Measurements from ENCODE around the gene AMD1. TPM values are rescaled to one million over a fixed set of nuclear protein-coding genes. Genes with fewer than 3 reads are reported as not detected.
A peak's percentile ranks its signal among the peaks of the same experiment; 100 is the strongest.
"Not testable (repeated sequence)": the region's sequence is repeated elsewhere in the genome, so short reads cannot be mapped to it uniquely, and the experiment has no call there.

AMD1 gene
- polyA plus RNA-seq (2013, experiment 1 of 4), result 84.1 TPM
- 82.8 TPM for polyA plus RNA-seq (2013, experiment 2 of 4)
- 63.2 TPM for polyA plus RNA-seq (2013, experiment 3 of 4)
- polyA plus RNA-seq (2013, experiment 4 of 4), result 67.5 TPM

- peak within 1 kb of the TSS; percentile 99 for H3K4me3 ChIP-seq (ENCODE audit: insufficient read depth, low read depth, low read length)
- WGBS, 2 experiments, result 0% methylated on average over 59 of the region's 59 CpGs
- no peaks in the 10 kb centered on the region for H3K36me3 ChIP-seq (ENCODE audit: control insufficient read depth, insufficient read depth, low read length)
- H3K27ac ChIP-seq (ENCODE audit: insufficient read depth, low read depth, low read length, poor library complexity, severe bottlenecking), result peak within 1 kb of the TSS; percentile 96
- no peaks in the 10 kb centered on the region for H3K27me3 ChIP-seq (ENCODE audit: control insufficient read depth, insufficient read depth, low read length, poor library complexity, severe bottlenecking)
- H3K4me1 ChIP-seq (ENCODE audit: control insufficient read depth, insufficient read depth, low read length), result peaks cover 13% of the 10 kb centered on the region
- H3K9me3 ChIP-seq (ENCODE audit: control insufficient read depth, low read length), result no peaks in the 10 kb centered on the region
These were observed at the start of gene AMD1 for GRCh38 chr6:110873981-110874879. AMD1 (plus strand) TSS chr6:110874785; CDS start chr6:110875106, 321 bp downstream.

- Histone ChIP-seq H3K4me3 (ENCODE audit: insufficient read depth, low read depth, low read length) (no peak overlapping the region), H3K27me3 (ENCODE audit: control insufficient read depth, insufficient read depth, low read length, poor library complexity, severe bottlenecking) (no peaks in the 10 kb centered on the region), H3K36me3 (ENCODE audit: control insufficient read depth, insufficient read depth, low read length) (no peaks in the 10 kb centered on the region), H3K9me3 (ENCODE audit: control insufficient read depth, low read length) (no peaks in the 10 kb centered on the region), H3K4me1 (ENCODE audit: control insufficient read depth, insufficient read depth, low read length) (no peaks in the 10 kb centered on the region), H3K27ac (ENCODE audit: insufficient read depth, low read depth, low read length, poor library complexity, severe bottlenecking) (no peak overlapping the region)
- 89 to 90% methylated on average over 9 of the region's 9 CpGs for WGBS, 2 experiments
These were observed 48.1 kb upstream of the AMD1 start for GRCh38 chr6:110826236-110827129.

GRCh38 chr6:110828396-110828795, 46.2 kb upstream of the AMD1 start:
- no peaks in the 10 kb centered on the region for H3K9me3 ChIP-seq (ENCODE audit: control insufficient read depth, low read length)
- WGBS, 2 experiments, result 83 to 89% methylated on average over 1 of the region's 1 CpG
- H3K27me3 ChIP-seq (ENCODE audit: control insufficient read depth, insufficient read depth, low read length, poor library complexity, severe bottlenecking), result no peaks in the 10 kb centered on the region
- H3K36me3 ChIP-seq (ENCODE audit: control insufficient read depth, insufficient read depth, low read length), result no peaks in the 10 kb centered on the region
- no peak overlapping the region for H3K4me3 ChIP-seq (ENCODE audit: insufficient read depth, low read depth, low read length)
- no peaks in the 10 kb centered on the region for H3K4me1 ChIP-seq (ENCODE audit: control insufficient read depth, insufficient read depth, low read length)
- no peak overlapping the region for H3K27ac ChIP-seq (ENCODE audit: insufficient read depth, low read depth, low read length, poor library complexity, severe bottlenecking)

- Histone ChIP-seq H3K9me3 (ENCODE audit: control insufficient read depth, low read length) (no peaks in the 10 kb centered on the region), H3K36me3 (ENCODE audit: control insufficient read depth, insufficient read depth, low read length) (no peaks in the 10 kb centered on the region), H3K4me1 (ENCODE audit: control insufficient read depth, insufficient read depth, low read length) (no peaks in the 10 kb centered on the region), H3K27me3 (ENCODE audit: control insufficient read depth, insufficient read depth, low read length, poor library complexity, severe bottlenecking) (no peaks in the 10 kb centered on the region), H3K27ac (ENCODE audit: insufficient read depth, low read depth, low read length, poor library complexity, severe bottlenecking) (no peak overlapping the region), H3K4me3 (ENCODE audit: insufficient read depth, low read depth, low read length) (no peak overlapping the region)
- 92 to 95% methylated on average over 4 of the region's 6 CpGs for WGBS, 2 experiments
These were observed 43.2 kb upstream of the AMD1 start for GRCh38 chr6:110831405-110831804.

- no peaks in the 10 kb centered on the region for H3K36me3 ChIP-seq (ENCODE audit: control insufficient read depth, insufficient read depth, low read length)
- no peaks in the 10 kb centered on the region for H3K9me3 ChIP-seq (ENCODE audit: control insufficient read depth, low read length)
- H3K4me3 ChIP-seq (ENCODE audit: insufficient read depth, low read depth, low read length), result no peak overlapping the region
- H3K27me3 ChIP-seq (ENCODE audit: control insufficient read depth, insufficient read depth, low read length, poor library complexity, severe bottlenecking), result no peaks in the 10 kb centered on the region
- H3K27ac ChIP-seq (ENCODE audit: insufficient read depth, low read depth, low read length, poor library complexity, severe bottlenecking), result no peak overlapping the region
- H3K4me1 ChIP-seq (ENCODE audit: control insufficient read depth, insufficient read depth, low read length), result no peaks in the 10 kb centered on the region
- WGBS, 2 experiments, result 93 to 95% methylated on average over 5 of the region's 6 CpGs
These were observed 40.8 kb upstream of the AMD1 start for GRCh38 chr6:110833831-110834230.

DNA sequence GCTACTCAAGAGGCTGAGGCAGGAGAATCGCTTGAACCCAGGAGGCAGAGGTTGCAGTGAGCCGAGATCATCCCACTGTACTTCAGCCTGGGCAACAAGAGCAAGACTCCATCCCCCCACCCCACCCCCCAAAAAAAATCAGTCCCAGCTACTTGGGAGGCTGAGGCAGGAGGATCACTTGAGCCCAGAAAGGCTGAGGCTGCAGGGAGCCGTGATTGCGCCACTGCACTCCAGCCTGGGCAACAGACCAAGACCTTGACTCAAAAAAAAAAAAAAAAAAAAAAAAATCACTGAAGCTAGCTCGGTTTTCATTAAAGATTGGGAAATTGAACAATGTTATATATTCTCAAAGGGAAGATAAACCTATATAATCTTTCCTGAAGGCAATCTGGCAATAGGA, 38.8 kb upstream of the AMD1 start:
- not testable (repeated sequence) for H3K9me3 ChIP-seq (ENCODE audit: control insufficient read depth, low read length); H3K36me3 ChIP-seq (ENCODE audit: control insufficient read depth, insufficient read depth, low read length); H3K27ac ChIP-seq (ENCODE audit: insufficient read depth, low read depth, low read length, poor library complexity, severe bottlenecking); H3K27me3 ChIP-seq (ENCODE audit: control insufficient read depth, insufficient read depth, low read length, poor library complexity, severe bottlenecking); H3K4me3 ChIP-seq (ENCODE audit: insufficient read depth, low read depth, low read length); H3K4me1 ChIP-seq (ENCODE audit: control insufficient read depth, insufficient read depth, low read length)
- 95% methylated on average over 4 of the region's 5 CpGs for WGBS, 2 experiments

DNA sequence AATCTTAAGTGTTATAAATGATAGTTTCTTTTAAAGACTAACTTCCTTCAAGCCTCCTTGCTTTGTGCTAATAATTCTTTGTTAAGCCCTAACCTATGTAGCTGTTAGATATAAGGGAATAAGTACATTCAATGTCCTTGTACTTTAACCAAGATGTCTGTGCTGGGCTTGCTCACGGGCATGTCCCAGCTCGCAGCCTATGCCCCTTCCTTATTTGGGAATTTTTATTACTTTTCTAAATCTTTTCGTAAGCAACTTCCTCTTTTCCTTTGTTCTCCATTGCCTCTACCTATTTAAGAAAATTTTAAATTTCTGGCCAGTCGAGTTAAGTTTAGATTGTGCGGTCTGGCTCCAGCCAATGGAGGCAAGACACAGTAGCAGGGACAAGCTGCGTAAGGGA, 33.3 kb upstream of the AMD1 start:
- no peaks in the 10 kb centered on the region for H3K36me3 ChIP-seq (ENCODE audit: control insufficient read depth, insufficient read depth, low read length)
- no peaks in the 10 kb centered on the region for H3K4me1 ChIP-seq (ENCODE audit: control insufficient read depth, insufficient read depth, low read length)
- H3K27ac ChIP-seq (ENCODE audit: insufficient read depth, low read depth, low read length, poor library complexity, severe bottlenecking), result no peak overlapping the region
- H3K4me3 ChIP-seq (ENCODE audit: insufficient read depth, low read depth, low read length), result no peak overlapping the region
- H3K27me3 ChIP-seq (ENCODE audit: control insufficient read depth, insufficient read depth, low read length, poor library complexity, severe bottlenecking), result no peaks in the 10 kb centered on the region
- 96 to 98% methylated on average over 6 of the region's 6 CpGs for WGBS, 2 experiments
- H3K9me3 ChIP-seq (ENCODE audit: control insufficient read depth, low read length), result no peaks in the 10 kb centered on the region

DNA sequence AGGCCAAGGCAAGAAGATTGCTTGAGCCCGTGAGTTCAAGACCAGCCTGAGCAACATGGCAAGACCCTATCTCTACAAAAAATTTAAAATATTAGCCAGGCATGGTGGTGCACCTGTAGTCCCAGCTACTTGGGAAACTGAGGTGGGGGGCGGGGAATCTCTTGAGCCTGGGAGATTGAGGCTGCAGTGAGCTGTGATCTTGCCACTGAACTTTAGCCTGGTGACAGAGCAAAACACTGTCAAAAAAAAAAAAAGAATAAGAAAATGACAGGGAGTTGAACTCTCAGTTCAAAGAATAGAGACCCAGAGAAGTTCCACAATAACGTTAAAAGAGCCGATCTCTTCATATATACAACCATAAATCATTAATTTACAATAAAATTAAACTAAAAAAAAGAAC, 24.8 kb upstream of the AMD1 start:
- Histone ChIP-seq H3K27ac (ENCODE audit: insufficient read depth, low read depth, low read length, poor library complexity, severe bottlenecking) (no peak overlapping the region), H3K4me3 (ENCODE audit: insufficient read depth, low read depth, low read length) (no peak overlapping the region), H3K4me1 (ENCODE audit: control insufficient read depth, insufficient read depth, low read length) (no peaks in the 10 kb centered on the region), H3K27me3 (ENCODE audit: control insufficient read depth, insufficient read depth, low read length, poor library complexity, severe bottlenecking) (no peaks in the 10 kb centered on the region), H3K36me3 (ENCODE audit: control insufficient read depth, insufficient read depth, low read length) (no peaks in the 10 kb centered on the region), H3K9me3 (ENCODE audit: control insufficient read depth, low read length) (no peaks in the 10 kb centered on the region)
- 84 to 93% methylated on average over 4 of the region's 4 CpGs for WGBS, 2 experiments

- Histone ChIP-seq H3K27me3 (ENCODE audit: control insufficient read depth, insufficient read depth, low read length, poor library complexity, severe bottlenecking) (no peaks in the 10 kb centered on the region), H3K27ac (ENCODE audit: insufficient read depth, low read depth, low read length, poor library complexity, severe bottlenecking) (no peak overlapping the region), H3K4me1 (ENCODE audit: control insufficient read depth, insufficient read depth, low read length) (no peaks in the 10 kb centered on the region), H3K36me3 (ENCODE audit: control insufficient read depth, insufficient read depth, low read length) (no peaks in the 10 kb centered on the region), H3K4me3 (ENCODE audit: insufficient read depth, low read depth, low read length) (no peak overlapping the region), H3K9me3 (ENCODE audit: control insufficient read depth, low read length) (no peaks in the 10 kb centered on the region)
- WGBS, 2 experiments, result 94 to 97% methylated on average over 1 to 2 of the region's 2 CpGs
These were observed 21.8 kb upstream of the AMD1 start for GRCh38 chr6:110852773-110853172.
